GM19467 (cell line): Measurements from ENCODE around the gene SSNA1.
A peak's percentile ranks its signal among the peaks of the same experiment; 100 is the strongest.

Source experiments
- ATAC-seq: cut with Tn5 transposase; IDR thresholded peaks from one replicate; pipeline ENCODE4 v1.9.1; 2021; ENCODE audit warnings: mild to moderate bottlenecking, moderate library complexity; ENCODE audit not compliant: unreplicated experiment

The SSNA1 gene, protein sequence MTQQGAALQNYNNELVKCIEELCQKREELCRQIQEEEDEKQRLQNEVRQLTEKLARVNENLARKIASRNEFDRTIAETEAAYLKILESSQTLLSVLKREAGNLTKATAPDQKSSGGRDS

DNA sequence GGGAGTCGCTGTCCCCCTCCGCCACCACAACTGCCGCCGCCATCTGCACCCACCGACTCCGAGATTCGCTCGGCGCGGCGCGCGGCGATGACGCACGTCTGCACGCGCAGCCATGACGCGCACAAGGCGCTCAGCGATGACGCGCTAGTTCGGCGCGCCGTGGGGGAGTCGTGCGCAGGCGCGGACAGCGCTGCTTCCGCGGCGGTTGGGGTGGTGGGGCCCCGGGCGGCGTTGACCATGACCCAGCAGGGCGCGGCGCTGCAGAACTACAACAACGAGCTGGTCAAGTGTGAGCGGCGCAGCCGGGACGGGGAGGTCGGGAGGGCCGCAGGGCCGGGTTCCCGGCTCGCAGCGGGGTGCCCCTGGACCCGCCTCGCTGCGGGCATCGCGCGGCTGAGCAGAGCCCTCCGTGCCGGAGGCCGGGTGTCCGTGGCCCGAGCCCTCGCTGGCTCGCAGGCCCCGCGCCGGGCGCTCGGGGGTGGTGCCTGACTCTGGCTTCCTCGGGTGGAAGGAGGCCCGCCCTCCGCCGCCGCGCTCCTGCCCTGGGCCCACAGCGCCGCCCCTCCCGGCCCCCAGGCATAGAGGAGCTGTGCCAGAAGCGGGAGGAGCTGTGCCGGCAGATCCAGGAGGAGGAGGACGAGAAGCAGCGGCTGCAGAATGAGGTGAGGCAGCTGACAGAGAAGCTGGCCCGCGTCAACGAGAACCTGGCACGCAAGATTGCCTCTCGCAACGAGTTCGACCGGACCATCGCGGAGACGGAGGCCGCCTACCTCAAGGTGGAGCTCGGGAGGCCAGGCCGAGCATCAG lies at the start of gene SSNA1, which contains the start of gene ANAPC2:
Gene SSNA1 (plus strand): TSS at position 187 of the 807 bp plus-strand sequence. CDS start 51 bp downstream, at position 238.
Gene ANAPC2 (minus strand): TSS at position 71 of the 807 bp plus-strand sequence. CDS start 28 bp downstream, at position 43.
- peak; percentile 74 for ATAC-seq

DNA sequence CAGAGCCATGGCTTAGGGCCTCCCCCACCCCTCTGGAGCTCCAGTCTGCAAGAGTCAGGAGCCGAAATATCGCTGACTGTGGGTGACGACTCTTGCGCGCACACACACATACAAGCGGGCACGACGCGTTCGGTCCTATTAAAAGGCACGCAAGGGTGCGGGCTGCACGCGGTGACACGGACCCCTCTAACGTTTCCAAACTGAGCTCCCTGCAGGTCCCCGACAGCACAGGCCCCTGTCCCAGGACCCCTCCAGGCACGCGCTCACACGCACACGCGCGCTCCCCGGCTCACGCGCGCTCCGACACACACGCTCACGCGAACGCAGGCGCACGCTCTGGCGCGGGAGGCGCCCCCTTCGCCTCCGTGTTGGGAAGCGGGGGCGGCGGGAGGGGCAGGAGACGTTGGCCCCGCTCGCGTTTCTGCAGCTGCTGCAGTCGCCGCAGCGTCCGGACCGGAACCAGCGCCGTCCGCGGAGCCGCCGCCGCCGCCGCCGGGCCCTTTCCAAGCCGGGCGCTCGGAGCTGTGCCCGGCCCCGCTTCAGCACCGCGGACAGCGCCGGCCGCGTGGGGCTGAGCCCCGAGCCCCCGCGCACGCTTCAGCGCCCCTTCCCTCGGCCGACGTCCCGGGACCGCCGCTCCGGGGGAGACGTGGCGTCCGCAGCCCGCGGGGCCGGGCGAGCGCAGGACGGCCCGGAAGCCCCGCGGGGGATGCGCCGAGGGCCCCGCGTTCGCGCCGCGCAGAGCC lies 49.6 kb upstream of the SSNA1 start, which contains the start of gene GRIN1:
Gene GRIN1 (plus strand): TSS at position 433 of the 746 bp plus-strand sequence. CDS start 333 bp downstream, outside the sequence.
- ATAC-seq: no peak

DNA sequence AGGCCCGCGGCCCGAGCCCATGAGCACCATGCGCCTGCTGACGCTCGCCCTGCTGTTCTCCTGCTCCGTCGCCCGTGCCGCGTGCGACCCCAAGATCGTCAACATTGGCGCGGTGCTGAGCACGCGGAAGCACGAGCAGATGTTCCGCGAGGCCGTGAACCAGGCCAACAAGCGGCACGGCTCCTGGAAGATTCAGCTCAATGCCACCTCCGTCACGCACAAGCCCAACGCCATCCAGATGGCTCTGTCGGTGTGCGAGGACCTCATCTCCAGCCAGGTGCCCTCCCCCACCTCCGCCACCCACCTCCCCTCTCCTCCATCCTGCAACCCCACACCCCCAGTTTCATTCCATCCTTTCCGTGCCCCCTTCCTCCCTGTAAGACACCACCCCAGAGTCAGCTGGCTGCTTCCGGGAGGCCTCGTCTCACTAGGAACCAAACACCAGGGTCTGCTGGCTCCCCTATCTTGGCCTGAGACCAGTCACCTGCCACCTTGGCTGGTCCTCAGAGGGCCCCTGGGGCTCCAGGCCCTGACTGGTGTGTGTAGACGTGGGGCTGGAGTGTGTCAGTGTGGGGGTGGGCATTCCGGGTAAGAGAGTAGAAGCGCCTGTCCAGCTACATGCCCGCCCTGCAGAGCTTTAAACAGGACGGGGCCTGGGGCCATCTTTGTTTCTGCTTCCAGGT lies 48.9 kb upstream of the SSNA1 start:
- no peak for ATAC-seq

DNA sequence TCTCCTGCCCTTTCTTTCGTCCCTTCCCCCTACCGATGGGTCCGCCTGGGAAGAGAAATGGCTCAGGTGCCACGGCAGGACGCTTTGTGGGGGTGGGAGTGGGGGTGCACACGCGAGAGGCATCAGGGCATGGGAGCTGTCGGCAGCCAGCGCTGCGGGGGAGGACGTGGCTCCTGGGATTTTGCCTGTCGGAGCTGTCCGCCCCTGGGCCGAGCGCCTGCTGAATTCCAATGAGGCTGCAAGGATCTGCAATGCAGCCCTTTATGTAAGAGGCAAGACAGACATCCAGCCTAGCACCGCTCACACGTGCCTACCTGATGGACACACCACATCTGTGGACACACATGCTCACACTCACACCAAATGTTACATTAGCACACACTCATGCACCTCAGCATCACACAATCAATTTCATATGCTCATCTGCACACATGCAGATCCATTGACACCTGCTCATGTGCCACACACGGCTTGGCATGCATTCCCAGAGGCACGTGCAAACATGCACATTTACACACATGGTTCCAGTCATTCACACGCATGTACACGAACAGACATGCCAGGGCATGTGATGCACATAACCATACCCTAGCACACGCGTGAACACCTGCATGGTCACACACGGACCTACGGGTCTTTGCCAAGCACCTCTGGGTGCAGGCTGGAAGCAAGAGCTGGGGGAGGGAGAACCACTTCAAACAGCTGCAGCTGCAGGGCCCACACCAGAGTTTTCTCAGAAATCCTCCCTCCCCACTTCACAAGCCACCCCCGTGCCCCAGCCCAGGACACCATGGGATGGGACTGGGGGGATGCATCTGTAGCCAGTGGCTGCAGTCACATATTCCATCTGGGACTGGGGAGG lies 48.1 kb upstream of the SSNA1 start:
- ATAC-seq: no peak

DNA sequence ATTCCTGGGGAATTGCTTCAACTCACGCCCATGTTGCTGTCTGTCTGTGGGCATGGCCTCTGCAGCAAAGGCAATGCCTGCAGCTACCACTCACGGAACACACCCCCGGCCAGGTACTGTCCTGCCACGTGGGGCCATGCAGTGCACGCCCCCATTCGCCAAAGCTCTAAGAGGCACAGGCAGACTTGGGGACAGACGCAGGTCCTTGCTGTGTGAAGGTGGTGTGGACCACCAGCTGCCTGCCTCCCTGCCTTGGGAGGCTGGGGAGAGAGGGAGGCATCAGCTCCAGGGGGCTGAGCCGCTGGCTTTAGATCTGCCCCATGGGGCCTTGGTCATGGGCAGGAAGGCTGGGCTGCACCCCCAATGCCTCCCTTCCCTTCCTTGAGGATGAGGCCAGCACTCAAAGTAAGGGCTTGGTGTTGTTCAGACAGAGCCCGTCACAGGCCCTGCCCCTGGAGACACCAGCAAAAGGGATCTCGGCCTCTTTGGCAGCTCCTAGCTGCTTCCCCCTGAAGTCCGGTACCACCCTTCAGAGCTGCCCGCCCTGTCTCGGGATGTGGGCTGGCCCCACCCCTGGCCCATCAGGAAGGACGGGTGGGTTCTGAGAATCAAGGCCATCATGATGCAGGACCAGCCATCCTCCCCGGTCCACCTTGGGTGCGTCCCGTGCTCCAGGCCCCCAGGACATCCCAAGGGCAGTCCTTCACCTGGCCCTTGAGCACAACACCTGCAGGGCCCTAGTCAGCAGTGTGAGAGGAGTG lies 47.2 kb upstream of the SSNA1 start:
- ATAC-seq: no peak

DNA sequence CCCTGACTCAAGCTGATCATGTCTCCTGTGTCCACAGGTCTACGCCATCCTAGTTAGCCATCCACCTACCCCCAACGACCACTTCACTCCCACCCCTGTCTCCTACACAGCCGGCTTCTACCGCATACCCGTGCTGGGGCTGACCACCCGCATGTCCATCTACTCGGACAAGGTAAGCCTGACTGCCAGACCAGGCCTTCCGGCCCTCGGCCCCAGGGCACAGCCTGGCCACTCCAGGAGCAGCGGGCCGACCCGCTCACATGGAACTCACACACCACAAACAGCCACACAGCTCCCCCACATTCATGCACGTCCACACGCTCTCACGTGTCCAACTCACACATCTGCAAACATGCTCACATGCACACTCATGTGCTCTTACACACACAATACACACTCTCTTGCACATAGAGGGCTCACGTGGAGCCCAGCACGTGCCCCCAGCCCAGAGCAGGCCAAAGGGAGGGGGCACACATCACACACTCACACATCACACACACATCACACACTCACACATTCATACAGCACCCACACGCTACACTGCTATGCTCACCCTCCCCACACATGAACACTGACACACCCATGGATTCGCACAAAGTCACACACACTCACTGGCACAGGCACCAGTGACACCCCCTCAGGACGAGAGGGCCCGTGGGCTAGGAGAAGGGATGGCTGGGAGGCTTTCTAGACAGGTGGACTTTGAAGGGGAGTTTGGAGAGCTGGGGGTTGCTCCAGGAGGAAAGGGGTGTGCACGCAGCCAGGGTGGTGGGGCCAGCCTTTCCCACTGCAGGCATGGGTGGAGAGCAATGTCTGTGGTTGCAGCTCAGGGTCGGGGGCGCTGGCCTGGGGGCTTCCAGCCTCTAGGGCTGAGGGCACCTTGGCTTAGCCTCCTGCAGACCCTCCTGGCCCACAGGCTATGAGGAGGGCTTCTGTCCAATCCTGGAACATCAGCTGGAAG lies 46.2 kb upstream of the SSNA1 start:
- ATAC-seq: no peak

DNA sequence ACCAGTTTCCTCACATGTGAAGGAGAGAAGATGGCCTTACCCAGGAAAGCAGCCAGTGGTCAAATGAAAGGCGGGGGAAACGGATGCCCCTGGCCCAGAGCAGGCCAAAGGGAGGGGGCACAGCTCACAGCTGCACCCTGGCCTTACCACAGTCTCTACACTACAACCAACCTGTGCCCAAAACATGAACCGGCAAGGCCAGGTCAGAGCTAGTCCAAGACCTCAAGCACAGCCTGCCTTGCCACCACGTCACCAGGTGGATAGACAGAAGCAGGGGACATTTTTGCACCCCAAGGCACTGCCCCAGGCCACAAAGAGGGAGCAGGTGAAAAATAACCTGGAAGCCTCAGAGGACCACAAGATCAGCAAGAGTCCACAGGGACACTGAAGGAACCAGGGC lies 45.0 kb upstream of the SSNA1 start:
- ATAC-seq: no peak

DNA sequence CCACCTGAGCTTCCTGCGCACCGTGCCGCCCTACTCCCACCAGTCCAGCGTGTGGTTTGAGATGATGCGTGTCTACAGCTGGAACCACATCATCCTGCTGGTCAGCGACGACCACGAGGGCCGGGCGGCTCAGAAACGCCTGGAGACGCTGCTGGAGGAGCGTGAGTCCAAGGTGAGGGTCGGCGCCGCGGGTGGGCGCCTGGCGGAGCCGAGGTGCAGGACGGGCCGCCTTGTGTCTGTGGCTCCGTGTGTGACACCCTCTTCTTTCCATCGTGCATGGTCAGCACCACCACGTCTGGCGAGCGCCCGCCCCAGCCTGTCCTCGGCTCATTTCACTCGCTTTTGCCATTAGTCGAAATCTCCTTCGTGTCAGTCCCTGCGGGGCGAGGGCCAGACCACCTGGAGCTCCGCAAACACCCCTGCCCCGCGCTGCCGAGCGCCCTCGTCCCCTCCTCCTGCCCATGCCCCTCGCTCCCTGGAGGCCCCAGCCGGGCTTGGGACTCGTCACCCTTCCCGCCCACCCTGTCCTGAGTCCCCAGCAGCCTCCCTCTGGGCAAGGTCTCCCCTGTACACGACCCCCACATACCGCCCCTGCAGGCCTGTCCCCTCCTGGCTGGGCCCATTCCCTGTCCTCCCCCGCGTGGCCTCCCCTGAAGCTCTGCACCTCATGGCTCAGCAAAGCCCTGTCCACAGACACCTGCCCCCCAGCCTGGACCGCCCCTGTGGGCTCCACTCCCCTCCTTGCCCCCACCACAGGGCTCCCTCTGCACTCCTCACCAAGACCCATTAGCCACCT lies 42.5 kb upstream of the SSNA1 start:
- no peak for ATAC-seq

DNA sequence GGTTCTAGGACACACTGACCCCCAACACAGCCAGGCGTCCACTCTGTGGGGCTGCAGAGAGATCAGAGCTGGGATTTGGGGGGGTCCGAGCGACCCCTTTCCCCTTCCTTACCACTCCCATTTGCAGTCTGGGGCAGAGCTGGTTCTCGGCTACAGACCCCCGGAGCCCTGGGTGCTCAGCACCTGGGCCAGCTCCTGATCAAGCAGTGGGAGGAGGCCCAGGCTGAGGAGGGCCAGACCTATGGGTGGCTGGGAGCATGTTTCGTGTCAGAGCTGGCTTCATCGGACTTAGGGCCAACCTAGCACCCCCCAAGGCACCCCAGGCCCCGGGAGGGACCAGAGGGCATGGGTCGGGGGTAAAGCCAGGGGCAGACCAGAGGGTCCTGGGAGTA lies 42.0 kb upstream of the SSNA1 start:
- no peak for ATAC-seq

DNA sequence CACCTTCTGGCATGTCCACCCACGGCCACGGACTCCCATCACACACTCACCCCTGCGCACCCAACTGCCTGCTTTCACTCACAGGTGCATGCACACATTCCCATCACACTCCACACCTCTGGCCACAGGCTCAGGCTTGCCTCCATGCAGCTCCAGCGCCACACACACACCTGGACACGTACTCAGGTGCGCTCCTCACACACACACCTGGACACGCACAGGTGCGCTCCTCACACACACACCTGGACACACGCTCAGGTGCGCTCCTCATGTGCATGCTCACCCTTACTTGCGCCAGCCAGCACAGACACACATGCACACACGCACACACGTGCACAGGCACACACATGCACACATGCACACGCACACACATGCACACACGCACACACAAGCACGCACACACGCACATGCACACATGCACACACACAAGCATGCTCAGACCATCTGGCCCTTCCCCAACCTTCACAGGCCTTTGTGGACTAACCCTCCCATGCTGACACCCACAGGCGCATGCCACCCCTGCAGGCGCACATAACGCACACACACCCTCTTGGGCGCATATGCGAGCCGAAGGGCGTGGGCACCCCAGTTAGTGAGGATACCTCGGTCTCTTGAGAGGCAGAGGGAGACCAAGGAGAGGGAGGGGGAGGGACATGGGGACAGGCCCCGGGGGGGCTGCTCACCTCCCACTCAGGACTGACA lies 41.2 kb upstream of the SSNA1 start:
- no peak for ATAC-seq

DNA sequence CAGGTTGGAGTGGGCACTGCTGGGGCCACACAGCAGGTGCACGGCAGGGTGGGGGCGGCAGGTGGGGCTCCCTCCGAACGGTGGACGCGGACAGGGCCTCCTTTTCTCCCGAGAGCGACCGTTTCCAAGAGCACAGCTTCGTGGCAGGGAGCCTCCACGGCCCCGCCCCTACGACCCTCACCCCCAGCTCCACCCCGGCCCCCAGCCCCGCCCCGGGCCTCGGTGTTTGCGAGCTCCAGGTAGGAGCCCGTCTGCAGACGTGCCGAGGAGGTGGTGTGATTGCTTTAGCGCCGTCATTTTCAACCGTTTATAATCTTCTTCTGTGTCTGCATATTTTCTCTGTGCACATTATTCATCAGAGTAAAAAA lies 40.7 kb upstream of the SSNA1 start:
- ATAC-seq: no peak

DNA sequence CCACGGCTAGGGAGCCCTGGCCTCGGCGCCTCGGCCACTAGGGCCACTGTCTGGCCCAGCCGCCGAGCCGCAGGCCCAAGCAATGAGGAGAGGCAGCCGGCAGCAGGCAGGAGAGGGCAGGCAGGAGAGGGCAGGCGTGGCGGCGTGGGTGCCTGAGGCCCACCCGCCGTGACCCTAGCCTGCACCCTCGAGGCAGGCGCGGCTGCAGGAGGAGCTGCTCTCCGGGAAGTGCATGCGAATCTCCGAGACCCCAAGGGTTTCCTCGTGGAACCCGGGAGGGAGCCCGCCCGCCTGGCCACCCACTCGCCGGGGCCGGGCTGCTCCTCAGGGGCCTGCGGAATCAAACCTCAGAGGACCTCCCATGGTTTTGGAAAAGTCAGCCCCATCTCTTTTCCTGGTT lies 40.2 kb upstream of the SSNA1 start:
- no peak for ATAC-seq

DNA sequence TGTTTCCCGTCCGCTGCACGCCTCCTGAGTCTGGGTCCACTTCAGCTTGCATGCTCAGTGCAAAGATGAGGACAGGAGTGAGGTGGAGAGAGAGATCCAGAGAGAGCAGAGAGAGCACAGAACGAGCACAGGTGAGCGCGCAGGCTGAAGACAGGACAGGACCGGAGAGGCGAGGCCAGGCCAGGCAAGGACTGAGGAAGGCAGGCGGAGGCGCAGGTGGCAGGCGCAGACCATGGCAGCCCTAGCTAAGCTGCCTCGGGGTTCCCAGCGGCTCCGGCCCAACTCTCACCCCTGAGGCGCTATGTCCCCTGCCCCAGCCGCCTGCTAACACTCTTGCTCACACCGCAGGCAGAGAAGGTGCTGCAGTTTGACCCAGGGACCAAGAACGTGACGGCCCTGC lies 39.8 kb upstream of the SSNA1 start:
- no peak for ATAC-seq

DNA sequence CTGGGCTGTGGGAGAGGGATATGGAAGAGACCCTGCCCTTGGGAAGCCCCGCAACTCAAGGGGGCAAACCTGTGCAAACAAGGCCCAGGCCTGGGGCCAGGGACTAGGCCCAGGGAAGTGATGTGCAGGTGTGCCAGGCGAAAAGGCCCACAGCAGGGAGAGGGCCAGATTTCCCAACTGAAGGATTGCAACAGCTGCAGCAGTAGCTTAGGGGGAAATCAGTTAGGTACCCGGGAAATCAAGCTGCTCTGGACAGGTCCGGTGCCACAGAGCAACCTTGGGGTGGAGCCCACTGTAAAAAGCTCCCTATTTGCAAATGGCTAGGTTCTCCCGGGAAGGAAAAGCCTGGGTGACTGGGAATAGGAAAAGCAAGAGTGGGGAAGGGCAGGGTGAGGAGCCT lies 39.1 kb upstream of the SSNA1 start:
- no peak for ATAC-seq

DNA sequence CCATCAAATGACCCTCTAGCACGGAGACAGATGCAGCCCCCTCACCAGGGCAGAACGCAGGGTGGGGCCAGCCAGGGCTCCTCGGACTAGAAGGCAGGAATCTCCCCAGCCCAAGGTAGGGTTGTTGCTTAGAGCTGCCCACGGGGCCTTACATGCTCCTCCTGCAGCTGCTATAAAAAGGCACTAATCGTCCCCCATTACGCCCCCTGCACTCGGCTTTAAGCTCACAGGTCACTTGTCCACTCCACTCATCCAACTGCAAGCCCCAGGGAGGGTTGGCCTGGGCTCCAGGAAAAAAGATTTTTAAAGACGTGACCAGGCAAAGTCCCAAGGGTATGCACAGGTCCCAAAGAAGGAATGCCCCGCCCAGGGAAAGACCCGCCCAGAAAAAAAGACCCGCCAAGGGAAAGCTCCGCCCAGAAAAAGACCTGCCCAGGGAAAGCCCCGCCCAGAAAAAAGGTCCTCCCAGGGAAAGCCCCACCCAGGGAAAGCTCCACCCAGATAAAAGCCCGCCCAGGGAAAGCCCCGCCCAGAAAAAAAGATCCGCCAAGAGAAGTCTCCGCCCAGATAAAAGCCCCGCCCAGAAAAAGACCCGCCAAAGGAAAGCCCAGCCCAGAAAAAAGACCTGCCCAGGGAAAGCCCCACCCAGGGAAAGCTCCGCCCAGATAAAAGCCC lies 38.4 kb upstream of the SSNA1 start:
- no peak for ATAC-seq
